ENCODE data around the gene KCTD14.

The KCTD14 gene

DNA sequence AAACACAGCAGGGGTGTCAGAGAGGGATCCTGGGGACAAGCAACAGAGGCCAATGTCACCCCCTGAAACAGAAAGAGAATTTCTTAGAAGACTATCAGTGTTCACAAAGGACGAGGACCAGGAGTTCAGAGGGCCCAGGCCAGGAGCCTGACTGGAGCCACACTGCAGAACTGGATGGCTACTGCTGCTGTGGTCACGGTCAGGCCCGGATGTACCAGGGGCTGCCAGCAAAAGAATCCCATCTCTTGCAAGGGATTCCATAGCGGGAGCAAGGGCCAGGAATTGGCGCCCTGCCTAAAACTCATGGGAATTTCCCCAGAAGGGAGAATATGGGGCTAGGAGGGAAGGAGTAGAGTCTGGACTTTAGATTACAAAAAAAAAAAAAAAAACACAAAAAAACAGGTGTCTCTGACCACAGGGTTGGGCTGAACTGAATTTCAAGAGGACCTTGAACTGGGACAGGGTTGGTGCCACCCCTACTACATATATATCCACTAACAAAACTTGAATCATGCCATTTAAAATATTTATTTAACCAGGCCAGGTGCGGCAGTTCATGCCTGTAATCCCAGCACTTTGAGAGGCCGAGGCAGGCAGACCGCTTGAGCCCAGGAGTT lies 15.7 kb upstream of the KCTD14 start:
- H3K79me1 ChIP-seq (replicated peaks; ENCODE audit: low read length, poor library complexity, severe bottlenecking) = no peaks in the 10 kb centered on the region
- H3K4me3 ChIP-seq (ENCODE audit: insufficient read depth in 1 of 2, low read depth in 1 of 2, low read length in 2 of 2) = no peak overlapping the region
- H2BK120ac ChIP-seq (ENCODE audit: low read depth, low read length) = no peak overlapping the region
- no peak overlapping the region for H3K4ac ChIP-seq (ENCODE audit: low read depth in 1 of 2, low read length in 2 of 2)
- H4K8ac ChIP-seq (ENCODE audit: low read length) = no peak overlapping the region
- H3K9me3 ChIP-seq (ENCODE audit: control insufficient read depth, low read length) = no peaks in the 10 kb centered on the region
- H2AK5ac ChIP-seq (ENCODE audit: low read length, severe bottlenecking) = no peak overlapping the region
- no peak overlapping the region for H2AFZ ChIP-seq (ENCODE audit: low read depth, low read length)
- H3K27ac ChIP-seq (ENCODE audit: low read length, poor library complexity, severe bottlenecking) = no peak overlapping the region
- no peak overlapping the region for H3K4me2 ChIP-seq (ENCODE audit: low read length, poor library complexity, severe bottlenecking)
- no peak overlapping the region for H2BK15ac ChIP-seq (ENCODE audit: low read depth, poor library complexity, severe bottlenecking)
- peaks cover 14% of the 10 kb centered on the region for H3K4me1 ChIP-seq (ENCODE audit: control insufficient read depth, insufficient read depth, low read depth, low read length)
- H3K14ac ChIP-seq (ENCODE audit: low read length in 2 of 2) = peak overlapping the region in 1 of 2 experiments; percentile 19
- H3K27me3 ChIP-seq (ENCODE audit: control insufficient read depth in 1 of 2, insufficient read depth in 1 of 2, low read length in 2 of 2) = no peaks in the 10 kb centered on the region
- H2BK5ac ChIP-seq (ENCODE audit: low read depth, low read length, poor library complexity, severe bottlenecking) = no peak overlapping the region
- H3K23ac ChIP-seq (ENCODE audit: low read length in 2 of 2) = no peak overlapping the region
- H2BK12ac ChIP-seq (ENCODE audit: low read length in 2 of 2) = peak overlapping the region in 1 of 2 experiments; percentile 8
- no peak overlapping the region for H3K18ac ChIP-seq (ENCODE audit: low read depth in 1 of 2, low read length in 2 of 2)
- H4K91ac ChIP-seq (ENCODE audit: low read length) = no peak overlapping the region
- WGBS = 100% methylated on average over 4 of the region's 8 CpGs
- H3K36me3 ChIP-seq (ENCODE audit: control insufficient read depth in 1 of 2, insufficient read depth in 2 of 2, low read depth in 1 of 2, low read length in 2 of 2) = no peaks in the 10 kb centered on the region
- H3K9ac ChIP-seq (ENCODE audit: low read length) = no peak overlapping the region
- no peak for DNase-seq

DNA sequence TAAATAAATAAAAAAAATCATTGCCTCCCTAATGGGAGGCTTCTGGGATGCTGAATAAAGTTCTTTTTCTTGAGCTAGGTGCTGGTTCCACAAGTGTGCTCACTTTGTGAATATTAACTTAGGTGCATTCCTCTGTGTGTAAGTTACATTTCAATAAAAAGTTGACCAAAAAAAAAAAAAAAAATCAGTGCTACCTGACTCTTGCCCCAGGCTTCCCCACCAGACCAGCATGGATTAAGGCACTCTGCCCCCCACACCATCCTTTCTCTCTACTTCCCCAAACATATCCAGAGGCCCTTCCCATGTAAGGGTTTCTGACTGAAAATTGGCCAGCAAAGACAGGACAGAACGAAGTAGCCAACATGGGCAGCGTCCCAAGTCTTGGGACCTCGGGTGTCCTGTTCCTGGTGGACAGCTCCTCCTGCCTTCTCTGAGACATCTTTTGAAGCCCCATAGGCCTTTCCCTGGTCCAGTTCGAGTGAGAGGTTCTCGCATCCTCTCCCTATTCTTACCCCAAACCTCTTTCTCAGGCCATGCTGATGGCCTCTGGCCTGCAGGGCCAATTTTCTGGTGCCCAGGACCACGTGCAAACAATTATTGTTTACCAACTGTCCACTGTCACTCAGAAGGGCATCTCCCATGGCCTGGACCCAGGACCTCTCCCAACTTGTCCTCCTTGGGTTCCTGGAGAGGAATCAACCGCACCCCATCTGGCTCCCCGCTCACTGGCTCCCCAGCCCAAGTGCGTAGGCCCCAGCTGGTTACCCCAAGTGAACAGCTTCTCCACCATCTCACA lies 14.9 kb upstream of the KCTD14 start:
- Histone ChIP-seq H2BK5ac (ENCODE audit: low read depth, low read length, poor library complexity, severe bottlenecking) (no peak overlapping the region), H2AK5ac (ENCODE audit: low read length, severe bottlenecking) (no peak overlapping the region)

DNA sequence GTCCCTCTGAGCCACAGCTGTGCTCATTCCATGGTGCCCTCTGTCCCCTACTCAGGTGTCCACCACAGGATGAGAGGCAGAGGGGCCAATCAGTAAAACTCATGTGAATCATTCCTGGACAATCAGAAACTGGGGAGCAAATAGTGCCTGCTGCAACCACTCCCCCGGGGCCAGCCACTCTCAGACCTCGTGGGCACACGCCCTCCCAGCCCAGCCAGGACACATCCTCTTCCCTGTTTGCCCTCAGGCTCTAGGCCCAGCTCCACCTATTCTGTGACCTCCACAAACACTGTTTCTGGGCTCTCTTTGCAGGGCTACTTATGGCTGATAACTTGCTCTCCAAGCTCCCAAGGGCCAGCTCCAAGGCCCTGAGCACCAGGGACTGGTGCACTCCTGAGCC lies 14.0 kb upstream of the KCTD14 start:
- Histone ChIP-seq H3K23ac (ENCODE audit: low read length in 2 of 2) (no peak overlapping the region), H3K14ac (ENCODE audit: low read length in 2 of 2) (no peak overlapping the region), H3K4me2 (ENCODE audit: low read length, poor library complexity, severe bottlenecking) (no peak overlapping the region), H3K18ac (ENCODE audit: low read depth in 1 of 2, low read length in 2 of 2) (peak overlapping the region in 1 of 2 experiments; percentile 12), H2BK120ac (ENCODE audit: low read depth, low read length) (no peak overlapping the region), H3K36me3 (ENCODE audit: control insufficient read depth in 1 of 2, insufficient read depth in 2 of 2, low read depth in 1 of 2, low read length in 2 of 2) (no peaks in the 10 kb centered on the region), H3K27ac (ENCODE audit: low read length, poor library complexity, severe bottlenecking) (no peak overlapping the region), H2AK5ac (ENCODE audit: low read length, severe bottlenecking) (no peak overlapping the region), H2BK5ac (ENCODE audit: low read depth, low read length, poor library complexity, severe bottlenecking) (no peak overlapping the region), H3K4me3 (ENCODE audit: insufficient read depth in 1 of 2, low read depth in 1 of 2, low read length in 2 of 2) (no peak overlapping the region), H3K27me3 (ENCODE audit: control insufficient read depth in 1 of 2, insufficient read depth in 1 of 2, low read length in 2 of 2) (no peaks in the 10 kb centered on the region), H3K9me3 (ENCODE audit: control insufficient read depth, low read length) (no peaks in the 10 kb centered on the region), H3K4me1 (ENCODE audit: control insufficient read depth, insufficient read depth, low read depth, low read length) (peaks cover 14% of the 10 kb centered on the region), H2BK12ac (ENCODE audit: low read length in 2 of 2) (no peak overlapping the region), H3K4ac (ENCODE audit: low read depth in 1 of 2, low read length in 2 of 2) (no peak overlapping the region), H3K79me1 (replicated peaks; ENCODE audit: low read length, poor library complexity, severe bottlenecking) (no peaks in the 10 kb centered on the region), H4K91ac (ENCODE audit: low read length) (peak overlapping the region; percentile 44), H2AFZ (ENCODE audit: low read depth, low read length) (no peak overlapping the region), H2BK15ac (ENCODE audit: low read depth, poor library complexity, severe bottlenecking) (no peak overlapping the region), H3K9ac (ENCODE audit: low read length) (no peak overlapping the region), H4K8ac (ENCODE audit: low read length) (peak overlapping the region; percentile 53)
- no peak for DNase-seq
- 86% methylated on average over 3 of the region's 3 CpGs for WGBS

More for the DNA sequence above, 14.9 kb upstream of the KCTD14 start:
- Histone ChIP-seq H3K9ac (ENCODE audit: low read length) (no peak overlapping the region), H3K18ac (ENCODE audit: low read depth in 1 of 2, low read length in 2 of 2) (no peak overlapping the region), H4K8ac (ENCODE audit: low read length) (no peak overlapping the region), H4K91ac (ENCODE audit: low read length) (no peak overlapping the region), H2BK12ac (ENCODE audit: low read length in 2 of 2) (peak overlapping the region in 1 of 2 experiments; percentile 8), H3K4me3 (ENCODE audit: insufficient read depth in 1 of 2, low read depth in 1 of 2, low read length in 2 of 2) (no peak overlapping the region), H3K27ac (ENCODE audit: low read length, poor library complexity, severe bottlenecking) (no peak overlapping the region), H3K27me3 (ENCODE audit: control insufficient read depth in 1 of 2, insufficient read depth in 1 of 2, low read length in 2 of 2) (no peaks in the 10 kb centered on the region), H3K9me3 (ENCODE audit: control insufficient read depth, low read length) (no peaks in the 10 kb centered on the region), H3K14ac (ENCODE audit: low read length in 2 of 2) (no peak overlapping the region), H3K79me1 (replicated peaks; ENCODE audit: low read length, poor library complexity, severe bottlenecking) (no peaks in the 10 kb centered on the region), H3K36me3 (ENCODE audit: control insufficient read depth in 1 of 2, insufficient read depth in 2 of 2, low read depth in 1 of 2, low read length in 2 of 2) (no peaks in the 10 kb centered on the region), H3K23ac (ENCODE audit: low read length in 2 of 2) (no peak overlapping the region), H2BK120ac (ENCODE audit: low read depth, low read length) (no peak overlapping the region), H3K4ac (ENCODE audit: low read depth in 1 of 2, low read length in 2 of 2) (no peak overlapping the region), H3K4me1 (ENCODE audit: control insufficient read depth, insufficient read depth, low read depth, low read length) (peaks cover 14% of the 10 kb centered on the region), H2AFZ (ENCODE audit: low read depth, low read length) (no peak overlapping the region), H2BK15ac (ENCODE audit: low read depth, poor library complexity, severe bottlenecking) (no peak overlapping the region), H3K4me2 (ENCODE audit: low read length, poor library complexity, severe bottlenecking) (no peak overlapping the region)
- 87% methylated on average over 9 of the region's 9 CpGs for WGBS
- no peak for DNase-seq

DNA sequence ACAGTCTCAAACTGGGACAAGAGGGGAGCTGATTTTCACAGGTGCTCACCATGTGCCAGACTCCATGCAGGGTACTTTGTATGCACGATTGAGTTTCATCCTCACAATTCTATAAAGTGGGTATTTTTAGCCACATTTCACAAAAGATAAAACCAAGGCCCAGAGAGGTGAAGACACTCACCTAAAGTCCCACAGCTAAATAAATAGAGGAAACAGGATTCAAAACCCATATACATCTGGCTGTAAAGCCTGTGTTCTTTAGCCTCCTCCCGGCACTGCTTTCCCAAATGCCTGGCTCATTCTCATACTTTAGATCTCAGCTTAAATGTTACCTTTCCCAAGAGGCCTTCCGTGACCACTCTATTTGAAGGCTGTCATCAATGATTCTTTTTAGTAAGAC lies 13.2 kb upstream of the KCTD14 start:
- Histone ChIP-seq H2AK5ac (ENCODE audit: low read length, severe bottlenecking) (no peak overlapping the region), H3K14ac (ENCODE audit: low read length in 2 of 2) (no peak overlapping the region), H4K91ac (ENCODE audit: low read length) (no peak overlapping the region), H3K27me3 (ENCODE audit: control insufficient read depth in 1 of 2, insufficient read depth in 1 of 2, low read length in 2 of 2) (no peaks in the 10 kb centered on the region), H2AFZ (ENCODE audit: low read depth, low read length) (no peak overlapping the region), H3K9ac (ENCODE audit: low read length) (no peak overlapping the region), H2BK15ac (ENCODE audit: low read depth, poor library complexity, severe bottlenecking) (no peak overlapping the region), H3K18ac (ENCODE audit: low read depth in 1 of 2, low read length in 2 of 2) (no peak overlapping the region), H2BK12ac (ENCODE audit: low read length in 2 of 2) (no peak overlapping the region), H3K23ac (ENCODE audit: low read length in 2 of 2) (no peak overlapping the region), H3K4me3 (ENCODE audit: insufficient read depth in 1 of 2, low read depth in 1 of 2, low read length in 2 of 2) (no peak overlapping the region), H2BK120ac (ENCODE audit: low read depth, low read length) (no peak overlapping the region), H2BK5ac (ENCODE audit: low read depth, low read length, poor library complexity, severe bottlenecking) (no peak overlapping the region), H3K9me3 (ENCODE audit: control insufficient read depth, low read length) (no peaks in the 10 kb centered on the region), H3K4ac (ENCODE audit: low read depth in 1 of 2, low read length in 2 of 2) (no peak overlapping the region), H3K36me3 (ENCODE audit: control insufficient read depth in 1 of 2, insufficient read depth in 2 of 2, low read depth in 1 of 2, low read length in 2 of 2) (no peaks in the 10 kb centered on the region), H4K8ac (ENCODE audit: low read length) (no peak overlapping the region), H3K27ac (ENCODE audit: low read length, poor library complexity, severe bottlenecking) (no peak overlapping the region), H3K4me2 (ENCODE audit: low read length, poor library complexity, severe bottlenecking) (no peak overlapping the region), H3K4me1 (ENCODE audit: control insufficient read depth, insufficient read depth, low read depth, low read length) (peaks cover 16% of the 10 kb centered on the region), H3K79me1 (replicated peaks; ENCODE audit: low read length, poor library complexity, severe bottlenecking) (no peaks in the 10 kb centered on the region)
- WGBS = 88% methylated on average over 3 of the region's 3 CpGs
- no peak for DNase-seq
